Measurements from ENCODE around the gene MINAR1. TPM values are rescaled to one million over a fixed set of nuclear protein-coding genes. Genes with fewer than 3 reads are reported as not detected.
A peak's percentile ranks its signal among the peaks of the same experiment; 100 is the strongest.

The MINAR1 gene
- total and polyA plus RNA-seq, 7 donors: 0.03 to 0.23 (median 0.10) TPM; not detected in 1

DNA sequence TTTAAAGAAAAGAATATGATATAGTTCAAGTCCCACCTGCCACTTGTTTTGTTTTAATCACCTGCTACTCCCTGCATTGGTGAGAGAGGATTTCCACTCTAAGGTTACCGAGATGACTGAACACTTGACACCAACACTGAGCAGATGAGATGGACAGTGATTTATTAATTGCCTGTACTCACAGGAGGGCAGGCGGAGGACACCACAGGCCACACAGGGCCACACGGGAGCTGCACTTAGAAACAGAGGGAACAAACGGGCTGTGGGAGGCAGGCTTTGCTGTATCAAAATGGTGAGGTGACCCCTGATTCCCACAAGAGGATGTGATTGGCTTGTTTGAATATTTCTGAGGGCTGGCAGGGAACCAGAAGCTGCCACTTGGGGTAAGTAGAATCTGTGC is 10.8 kb downstream of the MINAR1 start:
- Histone ChIP-seq H3K27me3 (ENCODE audit: insufficient read depth in 3 of 3, low read length in 2 of 3) (no peaks in the 10 kb centered on the region), H3K4me1 (peaks cover 9% of the 10 kb centered on the region), H3K4me3 (no peak overlapping the region), H3K9me3 (no peaks in the 10 kb centered on the region), H3K27ac (no peak overlapping the region), H3K36me3 (ENCODE audit: insufficient read depth in 1 of 2, low read depth in 1 of 2) (no peaks in the 10 kb centered on the region)
- TF ChIP-seq CTCF (IDR thresholded peaks at IDR 0.05): no peak
- 15 to 18% (median 16%) methylated on average over 4 of the region's 4 CpGs for WGBS, 3 donors
- ATAC-seq (peak; percentile 93 to 100 (median 98)), DNase-seq (no peak)
- intact Hi-C loops (cut with DNase I): no loop called here

DNA sequence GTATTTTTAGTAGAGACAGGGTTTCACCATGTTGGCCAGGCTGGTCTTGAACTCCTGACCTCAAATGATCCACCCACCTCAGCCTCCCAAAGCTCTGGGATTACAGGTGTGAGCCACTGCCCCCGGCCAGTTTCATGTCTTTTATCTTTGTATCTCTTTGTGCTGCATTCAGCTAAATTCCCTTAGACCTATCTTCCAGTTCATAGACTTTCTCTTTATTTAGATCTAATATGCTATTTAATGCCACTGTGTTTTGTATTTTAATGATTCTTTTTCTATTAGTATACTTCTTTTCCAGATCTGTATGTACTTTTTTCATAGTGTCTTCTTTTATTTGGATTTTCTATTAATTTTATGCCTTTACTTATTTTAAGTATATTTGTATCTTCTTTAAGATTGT is 14.9 kb downstream of the MINAR1 start:
- Histone ChIP-seq H3K27ac (no peak overlapping the region), H3K4me3 (no peak overlapping the region), H3K36me3 (ENCODE audit: insufficient read depth in 1 of 2, low read depth in 1 of 2) (no peaks in the 10 kb centered on the region), H3K9me3 (no peaks in the 10 kb centered on the region), H3K27me3 (ENCODE audit: insufficient read depth in 3 of 3, low read length in 2 of 3) (peaks cover 0 to 5% (median 0%) of the 10 kb centered on the region in 3 donors), H3K4me1 (peaks cover 9% of the 10 kb centered on the region)
- ATAC-seq: no peak
- WGBS, 3 donors: 92 to 95% (median 92%) methylated on average over 1 of the region's 1 CpG
- DNase-seq: no peak
- intact Hi-C loops (cut with DNase I): no loop called here
- no peak for TF ChIP-seq CTCF (IDR thresholded peaks at IDR 0.05)

GRCh38 chr15:79450648-79451047 is 18.5 kb downstream of the MINAR1 start:
- DNase-seq: no peak
- Histone ChIP-seq H3K36me3 (ENCODE audit: insufficient read depth in 1 of 2, low read depth in 1 of 2) (no peaks in the 10 kb centered on the region), H3K27ac (no peak overlapping the region), H3K4me1 (no peaks in the 10 kb centered on the region), H3K4me3 (no peak overlapping the region), H3K27me3 (ENCODE audit: insufficient read depth in 3 of 3, low read length in 2 of 3) (peaks cover 0 to 5% (median 0%) of the 10 kb centered on the region in 3 donors), H3K9me3 (no peaks in the 10 kb centered on the region)
- TF ChIP-seq CTCF (IDR thresholded peaks at IDR 0.05): no peak
- WGBS, 3 donors: 77 to 92% (median 83%) methylated on average over 3 of the region's 3 CpGs
- intact Hi-C loops (cut with DNase I): no loop called here
- ATAC-seq: no peak

DNA sequence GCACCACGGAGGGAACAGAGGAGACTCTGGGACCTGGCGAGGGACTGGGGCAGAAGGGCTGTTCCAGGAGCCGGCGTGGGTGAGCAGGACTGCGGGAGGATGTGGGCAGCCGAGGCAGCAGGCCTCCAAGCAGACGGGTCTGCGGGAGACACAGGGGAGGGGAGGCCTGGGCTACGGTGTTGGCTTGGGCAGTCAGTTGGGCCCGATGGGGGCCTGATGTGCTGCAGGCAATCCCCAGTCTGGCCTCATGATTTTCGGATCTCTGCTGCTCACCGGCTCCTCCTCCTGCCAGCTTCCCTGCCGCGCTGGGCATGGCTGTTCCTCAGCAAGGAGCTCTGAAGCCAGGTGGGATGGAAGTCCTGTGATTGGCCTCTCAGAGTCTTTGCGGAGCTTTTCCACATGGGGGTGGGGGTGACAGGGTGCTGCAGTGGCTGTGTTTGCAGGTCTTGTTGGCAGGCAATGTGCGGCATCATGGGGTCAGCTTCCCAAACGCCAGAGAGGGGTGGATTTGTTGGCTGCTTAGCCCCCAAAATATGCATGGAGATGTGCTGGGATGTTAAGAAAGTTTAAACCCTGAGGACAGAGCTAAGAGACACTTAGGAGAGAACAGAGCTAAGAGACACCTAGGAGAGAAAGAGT is 19.3 kb downstream of the MINAR1 start:
- Histone ChIP-seq H3K9me3 (no peaks in the 10 kb centered on the region), H3K27me3 (ENCODE audit: insufficient read depth in 3 of 3, low read length in 2 of 3) (peaks cover 0 to 5% (median 0%) of the 10 kb centered on the region in 3 donors)

More for the DNA sequence above, 19.3 kb downstream of the MINAR1 start:
- 34 to 46% (median 43%) methylated on average over 15 to 17 of the region's 17 CpGs for WGBS, 3 donors
- DNase-seq (no peak), ATAC-seq (no peak)
- TF ChIP-seq CTCF (IDR thresholded peaks at IDR 0.05): no peak
- no peaks in the 10 kb centered on the region for H3K4me1 ChIP-seq
- intact Hi-C loops (cut with DNase I): no loop called here
- H3K36me3 ChIP-seq (ENCODE audit: insufficient read depth in 1 of 2, low read depth in 1 of 2): no peaks in the 10 kb centered on the region
- no peak overlapping the region for H3K27ac ChIP-seq
- no peak overlapping the region for H3K4me3 ChIP-seq

Measured in psoas muscle (tissue), 8 donors.